Right atrium auricular region (tissue), 2 donors: Measurements from ENCODE around the gene PPM1B. TPM values are rescaled to one million over a fixed set of nuclear protein-coding genes. Genes with fewer than 3 reads are reported as not detected.

ENCODE experiments used
- DNase-seq: peaks from one replicate; pipeline ENCODE4 v3.0.0-alpha.2; 2019; ENCODE audit warnings: low spot score
- H3K27ac ChIP-seq, 2 donors: fragments of 200-600 bp; sonication (generic); 1 replicate in 1 of 2; 2 replicates in 1 of 2; pipeline ENCODE4 v1.5.1; 2016 to 2019
- H3K27me3 ChIP-seq, 2 donors: fragments of 200-600 bp; sonication (generic); one replicate each; pipeline versions ENCODE4 v1.5.1 to v1.6.0; 2017 to 2019
- H3K36me3 ChIP-seq: fragments of 200-600 bp; sonication (generic); one replicate; pipeline ENCODE4 v1.5.1; 2016
- H3K4me1 ChIP-seq, 2 donors: fragments of 200-600 bp; sonication (generic); one replicate each; pipeline versions ENCODE4 v1.5.1 to v1.6.0; 2017 to 2019
- H3K4me3 ChIP-seq, 2 donors: fragments of 200-600 bp; sonication (generic); 1 replicate in 1 of 2; 2 replicates in 1 of 2; pipeline ENCODE4 v1.5.1; 2017 to 2019; ENCODE audit warnings: mild to moderate bottlenecking in 1 of 2, moderate library complexity in 1 of 2
- H3K9me3 ChIP-seq, 2 donors: fragments of 200-600 bp; sonication (generic); one replicate each; pipeline ENCODE4 v1.5.1; 2019
- total RNA-seq, 2 donors: library from RNA; depleted of rRNA; stranded (reverse); fragments of >200 nt; gene quantifications; one replicate each; pipeline ENCODE4 v1.1.0, GENCODE V29; 2016
- TF ChIP-seq, protein P1 (sequence below), 2 donors: fragments of 200-600 bp; sonication (generic); IDR thresholded peaks; one replicate each; pipeline ENCODE4 v1.5.1; 2019; ENCODE audit warnings: antibody characterized with exemption in 2 of 2

The PPM1B gene
- total RNA-seq, 2 donors from 2014 or later, result 21.4 to 38.6 TPM

DNA sequence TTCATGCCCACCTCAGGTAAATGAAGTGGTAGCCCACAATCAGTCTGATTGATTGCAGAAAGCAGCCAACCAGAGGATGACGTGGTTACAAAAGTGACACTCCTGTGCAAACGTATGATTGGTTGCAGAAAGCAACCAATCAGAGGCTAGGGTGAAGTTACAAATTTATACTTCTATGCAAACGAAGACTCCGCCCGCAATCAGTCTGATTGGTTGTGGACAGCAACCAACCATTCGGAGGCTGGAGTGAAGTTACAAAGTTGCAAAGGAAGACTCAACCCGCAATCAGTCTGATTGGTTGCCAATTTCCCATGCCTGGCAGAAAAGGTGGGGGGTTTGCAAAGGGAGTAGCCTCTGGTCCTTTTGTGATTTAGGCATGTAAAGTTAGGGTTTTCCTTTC, 102.6 kb downstream of the PPM1B start:
- Histone ChIP-seq H3K36me3 (no peaks in the 10 kb centered on the region), H3K9me3 (no peaks in the 10 kb centered on the region), H3K27ac (no peak overlapping the region), H3K4me3 (no peak overlapping the region), H3K27me3 (no peaks in the 10 kb centered on the region), H3K4me1 (peaks cover 0 to 11% of the 10 kb centered on the region in 2 donors)
- DNase-seq, result no peak
- TF ChIP-seq, protein P1, sequence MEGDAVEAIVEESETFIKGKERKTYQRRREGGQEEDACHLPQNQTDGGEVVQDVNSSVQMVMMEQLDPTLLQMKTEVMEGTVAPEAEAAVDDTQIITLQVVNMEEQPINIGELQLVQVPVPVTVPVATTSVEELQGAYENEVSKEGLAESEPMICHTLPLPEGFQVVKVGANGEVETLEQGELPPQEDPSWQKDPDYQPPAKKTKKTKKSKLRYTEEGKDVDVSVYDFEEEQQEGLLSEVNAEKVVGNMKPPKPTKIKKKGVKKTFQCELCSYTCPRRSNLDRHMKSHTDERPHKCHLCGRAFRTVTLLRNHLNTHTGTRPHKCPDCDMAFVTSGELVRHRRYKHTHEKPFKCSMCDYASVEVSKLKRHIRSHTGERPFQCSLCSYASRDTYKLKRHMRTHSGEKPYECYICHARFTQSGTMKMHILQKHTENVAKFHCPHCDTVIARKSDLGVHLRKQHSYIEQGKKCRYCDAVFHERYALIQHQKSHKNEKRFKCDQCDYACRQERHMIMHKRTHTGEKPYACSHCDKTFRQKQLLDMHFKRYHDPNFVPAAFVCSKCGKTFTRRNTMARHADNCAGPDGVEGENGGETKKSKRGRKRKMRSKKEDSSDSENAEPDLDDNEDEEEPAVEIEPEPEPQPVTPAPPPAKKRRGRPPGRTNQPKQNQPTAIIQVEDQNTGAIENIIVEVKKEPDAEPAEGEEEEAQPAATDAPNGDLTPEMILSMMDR (IDR thresholded peaks at IDR 0.05), result no peak

- Histone ChIP-seq H3K36me3 (no peaks in the 10 kb centered on the region), H3K27ac (no peak overlapping the region), H3K4me1 (peaks cover 0 to 4% of the 10 kb centered on the region in 2 donors), H3K27me3 (no peaks in the 10 kb centered on the region), H3K4me3 (no peak overlapping the region), H3K9me3 (no peaks in the 10 kb centered on the region)
- no peak for DNase-seq
- TF ChIP-seq, protein P1 (IDR thresholded peaks at IDR 0.05), result no peak
Observed at GRCh38 chr2:44273076-44273475, 104.4 kb downstream of the PPM1B start.

DNA sequence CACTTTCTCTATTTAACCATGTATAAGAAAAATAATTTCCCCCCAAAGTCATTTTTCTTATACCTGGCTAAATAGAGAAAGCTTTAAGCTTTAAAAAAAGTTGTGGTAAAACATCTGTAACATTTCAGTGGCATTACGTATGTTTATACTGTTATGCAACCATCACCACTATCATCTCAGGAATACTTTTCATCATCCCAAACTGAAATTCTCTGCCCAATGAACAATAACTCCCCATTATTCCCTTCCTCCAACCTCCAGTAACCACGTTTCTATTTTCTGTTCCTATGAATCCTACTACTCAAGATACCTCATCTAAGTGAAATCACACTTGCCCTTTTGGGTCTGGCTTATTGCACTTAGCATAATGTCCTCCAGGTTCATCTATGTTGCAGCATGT, 104.9 kb downstream of the PPM1B start:
- no peak for DNase-seq
- no peak overlapping the region for H3K4me3 ChIP-seq
- H3K9me3 ChIP-seq, result no peaks in the 10 kb centered on the region
- H3K4me1 ChIP-seq, result no peaks in the 10 kb centered on the region
- no peaks in the 10 kb centered on the region for H3K36me3 ChIP-seq
- no peak overlapping the region for H3K27ac ChIP-seq
- TF ChIP-seq, protein P1 (IDR thresholded peaks at IDR 0.05), result no peak
- no peaks in the 10 kb centered on the region for H3K27me3 ChIP-seq

DNA sequence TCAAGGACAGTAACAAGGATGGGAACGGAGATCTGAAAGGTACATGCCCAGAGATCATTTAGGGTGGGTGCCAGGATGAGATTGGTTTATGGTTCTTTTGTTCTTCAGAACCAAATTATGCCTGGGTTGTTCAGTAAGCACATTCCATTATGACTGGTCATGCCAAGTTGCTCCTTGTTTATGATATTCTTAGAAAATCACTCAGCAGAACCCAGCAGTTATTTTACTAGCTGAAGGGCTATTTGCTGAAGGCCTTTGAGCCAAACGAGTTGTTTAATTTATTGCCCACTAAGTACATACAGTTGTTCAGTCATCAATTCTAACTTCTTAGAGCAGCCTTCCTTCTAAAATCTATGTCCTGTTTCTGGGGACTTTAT, 107.2 kb downstream of the PPM1B start:
- H3K4me1 ChIP-seq, result no peaks in the 10 kb centered on the region
- TF ChIP-seq, protein P1 (IDR thresholded peaks at IDR 0.05), result no peak
- no peak overlapping the region for H3K27ac ChIP-seq
- no peaks in the 10 kb centered on the region for H3K36me3 ChIP-seq
- no peaks in the 10 kb centered on the region for H3K9me3 ChIP-seq
- no peak overlapping the region for H3K4me3 ChIP-seq
- DNase-seq, result no peak
- H3K27me3 ChIP-seq, result no peaks in the 10 kb centered on the region

- no peak overlapping the region for H3K4me3 ChIP-seq
- TF ChIP-seq, protein P1 (IDR thresholded peaks at IDR 0.05), result no peak
- H3K36me3 ChIP-seq, result no peaks in the 10 kb centered on the region
- no peaks in the 10 kb centered on the region for H3K9me3 ChIP-seq
- no peaks in the 10 kb centered on the region for H3K4me1 ChIP-seq
- H3K27me3 ChIP-seq, result no peaks in the 10 kb centered on the region
- DNase-seq, result no peak
- H3K27ac ChIP-seq, result no peak overlapping the region
Observed at GRCh38 chr2:44277541-44277940, 108.9 kb downstream of the PPM1B start.

DNA sequence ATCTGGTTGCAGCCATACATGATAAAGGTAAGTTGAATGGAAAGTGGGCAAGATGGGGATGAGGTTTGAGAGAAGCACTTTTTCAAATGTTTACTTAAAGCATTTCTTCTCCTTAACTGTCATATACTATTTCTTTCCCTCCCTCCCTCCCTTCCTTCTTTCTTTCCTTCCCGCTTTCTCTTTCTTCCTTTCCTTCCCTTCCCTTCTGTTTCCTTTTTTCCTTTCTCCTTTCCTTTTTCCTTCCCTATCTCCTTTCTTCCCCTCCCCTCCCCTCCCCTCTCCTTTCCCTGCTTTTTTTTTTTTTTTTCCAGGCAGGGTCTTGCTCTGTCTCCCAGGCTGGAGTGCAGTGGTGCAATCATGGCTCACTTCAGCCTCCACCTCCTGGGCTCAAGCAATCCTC, 112.2 kb downstream of the PPM1B start:
- Histone ChIP-seq H3K4me1 (no peaks in the 10 kb centered on the region), H3K9me3 (no peaks in the 10 kb centered on the region), H3K36me3 (no peaks in the 10 kb centered on the region), H3K27me3 (no peaks in the 10 kb centered on the region), H3K27ac (no peak overlapping the region), H3K4me3 (no peak overlapping the region)
- TF ChIP-seq, protein P1 (IDR thresholded peaks at IDR 0.05), result no peak
- DNase-seq, result no peak
